Amniotic stem cell (primary cell): Measurements from ENCODE around the gene PHETA2.

Source experiments
- DNase-seq: peaks from one replicate; lab custom pipeline; 2025; lab: John Stamatoyannopoulos, UW

The PHETA2 gene

DNA sequence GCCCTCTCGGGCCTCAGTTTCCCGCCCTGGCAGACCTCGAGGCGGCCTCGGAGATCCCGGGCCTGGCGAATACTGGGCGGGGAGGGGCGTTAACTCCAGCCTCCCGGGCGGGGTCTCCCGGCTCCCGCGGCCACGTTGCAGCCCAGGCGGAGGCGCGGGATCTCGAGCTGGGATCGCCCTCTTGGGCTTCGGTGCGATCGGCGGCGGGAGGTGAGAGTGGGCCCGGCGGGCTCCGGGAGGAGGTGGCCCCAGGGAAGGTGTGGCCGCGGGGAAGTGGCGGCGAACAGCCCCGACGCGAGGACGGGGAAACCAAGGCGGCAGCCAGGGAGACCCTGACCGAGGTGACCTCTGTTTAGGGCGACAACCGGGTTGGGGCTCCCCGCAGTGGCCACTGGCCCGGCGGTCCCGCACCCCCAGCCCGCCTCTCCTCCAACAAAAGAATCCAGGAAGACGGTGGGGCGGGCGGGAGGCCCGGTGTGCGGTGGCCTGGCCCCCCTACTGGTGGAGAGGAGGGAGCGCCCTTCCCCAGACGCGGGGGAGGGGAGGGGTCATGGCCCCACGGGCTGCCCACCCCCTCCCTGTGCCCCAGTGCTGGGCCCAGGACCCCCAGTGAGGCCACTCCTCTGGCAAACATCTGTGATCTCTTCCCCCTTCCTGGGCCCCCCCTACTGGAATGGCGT lies at the start of gene PHETA2:
PHETA2 (plus strand) TSS at position 117 of the 680 bp plus-strand sequence. CDS start 3,046 bp downstream, outside the sequence.
- peak; percentile 6 for DNase-seq

- no peak for DNase-seq
Observed at GRCh38 chr22:42025421-42025820, 48.6 kb upstream of the PHETA2 start.

- no peak for DNase-seq
Observed at GRCh38 chr22:42026705-42027104, 47.3 kb upstream of the PHETA2 start.

DNA sequence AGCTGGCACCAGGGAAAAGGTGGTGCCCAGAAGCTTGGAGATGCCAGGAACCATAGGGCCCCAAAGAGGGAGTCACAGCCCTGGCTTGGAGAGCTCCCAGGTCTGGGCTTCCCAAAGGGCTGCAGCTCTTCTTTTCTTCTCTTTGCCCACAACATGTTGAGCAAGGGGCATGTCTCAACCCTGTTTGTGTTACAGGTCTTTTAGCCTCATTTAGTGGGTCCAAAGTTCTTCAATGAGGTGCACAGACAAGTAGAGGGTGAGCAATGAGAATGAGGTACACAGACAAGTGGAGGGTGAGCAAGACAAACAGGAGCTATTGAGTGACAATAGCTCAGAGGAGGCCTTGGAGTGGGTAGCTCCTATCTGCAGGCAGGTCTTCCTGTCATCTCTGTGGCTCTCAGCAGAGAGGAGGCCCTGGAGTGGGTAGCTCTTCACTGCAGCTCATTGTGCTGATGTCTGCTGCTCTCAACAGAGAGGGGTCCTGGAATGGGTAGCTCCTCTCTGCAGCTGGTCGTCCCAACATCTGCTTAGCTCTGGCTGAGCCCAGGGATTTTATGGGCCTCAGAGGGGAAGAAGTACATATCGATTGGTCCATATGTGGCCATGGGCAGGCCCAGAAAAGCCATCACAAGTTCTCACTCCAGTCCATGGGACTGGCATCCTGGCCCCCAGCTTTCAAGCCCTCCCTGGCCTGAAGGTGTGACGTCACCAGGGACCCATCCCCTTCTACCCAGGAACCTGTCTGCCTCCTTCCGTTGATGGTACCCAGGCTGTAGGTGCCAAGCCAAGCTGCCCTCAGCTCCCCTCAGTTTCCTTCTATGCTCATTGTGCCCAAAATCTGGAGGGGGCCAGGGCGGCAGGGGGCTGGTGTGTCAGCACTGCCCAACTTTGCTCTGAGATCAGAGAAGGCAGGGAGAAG lies 40.5 kb upstream of the PHETA2 start:
- no peak for DNase-seq

DNA sequence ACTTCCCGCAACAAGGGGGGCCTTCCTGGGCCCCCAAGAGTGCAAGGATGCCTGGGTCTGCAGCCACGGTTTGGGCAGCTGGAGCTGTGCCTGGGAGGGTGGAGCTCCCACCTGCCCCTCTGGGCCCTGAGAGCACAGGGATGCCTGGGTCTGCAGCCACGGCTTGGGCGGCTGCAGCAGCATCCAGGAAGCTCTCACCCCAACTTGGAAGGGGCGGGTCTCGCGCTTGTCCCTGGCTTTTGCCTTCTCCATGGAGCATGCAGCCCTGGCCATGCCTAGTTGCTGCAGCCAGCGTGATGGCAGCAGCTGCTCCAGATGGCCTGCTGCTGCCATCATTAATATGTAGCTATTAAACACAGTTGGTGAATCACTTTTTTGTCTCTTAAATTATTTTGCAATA lies 38.8 kb upstream of the PHETA2 start:
- no peak for DNase-seq

DNA sequence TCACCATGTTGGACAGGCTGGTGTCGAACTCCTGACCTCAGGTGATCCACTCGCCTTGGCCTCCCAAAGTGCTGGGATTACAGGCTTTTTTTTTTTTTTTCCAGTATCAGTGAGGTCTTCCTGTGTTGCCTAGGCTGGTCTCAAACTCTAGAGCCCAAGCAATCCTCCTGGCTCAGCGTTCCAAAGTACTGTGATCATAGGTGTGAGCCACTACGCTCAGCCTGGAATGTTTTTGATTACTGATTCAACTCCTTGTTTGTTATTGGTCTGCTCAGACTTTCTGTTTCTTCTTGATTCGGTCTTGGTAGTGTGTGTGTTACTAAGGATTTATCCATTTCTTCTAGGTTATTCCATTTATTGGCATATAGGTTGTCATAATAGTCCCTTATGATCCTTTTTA lies 34.8 kb upstream of the PHETA2 start:
- peak; percentile 3 for DNase-seq

DNA sequence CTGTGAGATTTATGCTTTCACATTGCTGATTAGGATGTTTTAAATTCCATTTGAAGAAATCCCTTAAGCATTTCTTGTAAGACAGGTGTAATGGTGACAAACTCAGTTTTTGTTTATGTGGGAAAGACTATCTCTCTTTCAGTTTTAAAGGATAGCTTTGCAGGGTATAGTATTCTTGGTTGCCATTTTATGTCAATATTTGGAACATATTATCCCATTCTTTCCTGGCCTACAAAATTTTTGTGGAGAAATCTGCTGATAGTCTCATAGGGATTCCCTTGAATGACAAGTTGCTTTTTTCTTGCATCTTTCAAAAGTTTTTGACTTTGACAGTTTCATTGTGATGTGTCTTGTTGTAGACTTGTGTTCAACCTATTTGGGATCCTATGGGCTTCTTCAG lies 32.3 kb upstream of the PHETA2 start:
- no peak for DNase-seq

- DNase-seq: no peak
Observed at GRCh38 chr22:42050641-42051180, 23.3 kb upstream of the PHETA2 start.

DNA sequence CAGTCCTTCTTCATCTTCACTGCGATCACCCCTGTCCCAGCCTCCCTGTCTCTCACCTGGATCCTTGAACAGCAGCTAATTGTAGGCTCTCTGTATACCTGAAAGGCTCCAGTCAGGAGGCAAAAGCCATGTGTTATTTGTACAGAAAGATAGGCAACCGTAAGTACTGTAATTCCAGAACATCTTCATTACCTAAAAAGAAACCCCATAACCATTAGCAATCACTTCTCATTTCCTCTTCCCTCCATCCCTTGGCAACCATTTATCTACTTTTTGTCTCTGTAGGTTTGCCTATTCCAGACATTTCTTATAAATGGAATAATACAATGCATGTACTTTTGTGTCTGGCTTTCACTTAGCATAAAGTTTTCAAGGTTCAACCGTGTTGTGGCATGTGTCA lies 21.3 kb upstream of the PHETA2 start:
- no peak for DNase-seq

GRCh38 chr22:42056757-42057511 lies 17.1 kb upstream of the PHETA2 start:
- no peak for DNase-seq

DNA sequence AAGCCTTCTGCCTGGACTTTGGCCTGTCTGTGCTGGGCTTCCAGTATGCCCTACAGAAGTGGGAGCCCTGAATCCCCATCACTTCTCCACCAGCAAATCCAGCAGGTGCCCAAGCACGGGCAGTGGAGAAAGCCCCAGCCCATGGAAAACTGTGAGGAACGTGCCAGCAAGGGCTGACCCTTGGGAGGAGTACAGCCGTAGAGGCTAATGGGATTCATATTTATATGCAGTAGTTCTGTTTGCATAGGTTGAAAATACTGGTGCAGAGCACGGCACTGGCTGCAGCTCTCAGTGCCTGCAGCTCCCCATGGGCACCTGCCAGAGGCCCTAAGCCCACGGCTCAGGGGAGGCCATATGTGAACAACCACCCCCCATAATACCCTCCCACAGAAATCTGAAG lies 13.6 kb upstream of the PHETA2 start:
- DNase-seq: no peak

DNA sequence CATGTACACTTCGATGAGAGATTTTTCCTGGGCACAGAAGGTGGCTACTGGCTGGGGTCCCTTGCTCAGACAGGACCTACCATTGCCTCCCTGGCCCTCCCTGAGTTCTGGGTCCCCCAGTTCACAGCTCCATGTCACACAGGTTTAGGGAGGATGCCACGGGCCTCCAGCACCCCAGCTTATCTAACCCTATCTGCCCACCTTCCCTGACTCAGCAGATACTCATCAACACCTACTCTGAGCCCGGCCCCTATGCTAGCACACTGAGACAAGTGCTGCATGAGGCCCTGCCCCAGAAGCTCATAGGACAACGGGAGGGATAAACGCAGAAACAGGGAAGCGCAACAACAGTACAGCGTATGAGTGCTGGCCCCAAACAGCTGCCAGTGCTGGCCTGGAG lies 13.0 kb upstream of the PHETA2 start:
- DNase-seq: no peak

GRCh38 chr22:42062506-42063170 lies 11.4 kb upstream of the PHETA2 start:
- DNase-seq: no peak

GRCh38 chr22:42064629-42065028 lies 9.4 kb upstream of the PHETA2 start:
- DNase-seq: no peak

DNA sequence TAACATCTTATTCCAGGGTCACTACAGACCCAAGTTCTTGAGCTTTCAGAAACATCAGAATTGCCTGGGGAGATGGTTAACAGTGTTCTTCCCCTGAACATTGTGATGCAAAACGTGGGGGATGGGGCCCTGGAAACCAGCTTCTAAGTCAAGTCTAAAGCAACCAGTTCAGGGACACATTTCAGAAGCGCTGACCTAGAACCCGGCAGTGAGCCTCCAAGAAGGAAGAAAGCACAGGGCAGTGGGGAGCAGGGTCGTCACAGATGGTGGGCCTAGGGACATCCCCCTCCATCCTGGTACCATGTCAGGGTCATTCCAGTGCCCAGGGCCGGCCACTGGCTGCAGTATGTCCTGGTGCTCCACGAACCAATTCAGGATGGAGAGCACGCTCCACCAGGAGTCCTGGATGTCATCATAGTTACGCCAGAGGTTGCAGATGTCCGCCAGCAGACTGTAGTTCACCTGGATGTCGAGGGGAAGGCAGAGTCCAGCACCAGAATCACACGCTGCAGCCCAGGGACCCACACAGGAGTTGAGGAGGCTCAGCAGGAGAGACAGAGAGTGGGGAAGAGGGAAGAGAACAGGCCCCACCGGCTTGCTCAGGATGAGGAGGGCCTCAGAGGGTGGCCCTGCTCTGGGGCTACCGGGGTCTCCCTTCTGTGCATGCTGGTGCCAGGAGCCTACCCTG lies 8.5 kb upstream of the PHETA2 start:
- DNase-seq: no peak

GRCh38 chr22:42066126-42066761 lies 7.8 kb upstream of the PHETA2 start:
- no peak for DNase-seq

DNA sequence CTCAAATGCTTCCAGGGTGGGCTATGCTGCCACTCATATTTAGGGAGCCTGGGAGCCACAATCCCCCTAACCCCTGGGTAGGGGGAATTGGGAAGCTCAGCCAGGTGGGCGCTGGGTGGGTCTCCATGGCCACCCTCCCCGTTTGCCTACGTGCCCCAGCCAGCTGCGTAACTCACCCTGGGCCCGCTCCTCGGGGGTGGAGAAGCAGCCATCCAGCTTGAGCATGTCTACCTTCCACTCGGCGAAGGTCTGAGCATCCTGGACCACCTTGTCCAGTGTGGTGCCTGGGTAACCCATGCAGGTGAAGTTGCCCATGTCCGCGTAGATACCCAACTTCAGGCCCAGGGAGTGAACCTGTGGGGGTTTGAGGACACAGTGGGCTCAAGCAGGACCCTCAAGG lies 7.1 kb upstream of the PHETA2 start:
- DNase-seq: no peak

DNA sequence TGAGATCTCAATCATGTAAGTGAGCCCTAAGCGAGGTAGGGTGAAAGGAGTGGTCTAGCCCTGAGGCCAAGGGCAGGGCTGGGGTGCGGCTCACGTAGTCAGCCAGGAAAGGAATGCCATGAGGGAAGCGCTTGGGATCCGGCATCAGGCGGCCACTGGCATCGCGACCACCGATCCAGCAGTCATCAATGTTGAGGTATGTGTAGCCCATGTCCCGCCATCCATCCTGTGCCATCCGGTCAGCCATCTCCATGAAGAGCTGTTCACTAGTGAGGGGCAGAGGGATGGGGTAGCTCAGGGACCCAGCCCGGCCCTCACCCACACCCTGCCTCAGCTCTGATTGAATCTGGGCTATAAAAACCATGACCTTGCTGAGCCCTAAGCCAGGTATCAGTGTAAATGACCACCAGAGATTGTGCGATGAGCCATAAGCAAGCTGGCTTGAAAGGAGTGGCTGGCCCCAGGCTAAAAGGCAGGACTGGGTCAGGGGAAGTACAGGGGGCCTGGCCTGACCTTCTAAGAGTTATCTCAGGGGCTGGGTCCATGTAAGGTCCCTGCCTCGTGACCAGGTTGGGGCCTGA lies 6.3 kb upstream of the PHETA2 start:
- DNase-seq: no peak

- DNase-seq: no peak
Observed at GRCh38 chr22:42068291-42068690, 5.8 kb upstream of the PHETA2 start.

DNA sequence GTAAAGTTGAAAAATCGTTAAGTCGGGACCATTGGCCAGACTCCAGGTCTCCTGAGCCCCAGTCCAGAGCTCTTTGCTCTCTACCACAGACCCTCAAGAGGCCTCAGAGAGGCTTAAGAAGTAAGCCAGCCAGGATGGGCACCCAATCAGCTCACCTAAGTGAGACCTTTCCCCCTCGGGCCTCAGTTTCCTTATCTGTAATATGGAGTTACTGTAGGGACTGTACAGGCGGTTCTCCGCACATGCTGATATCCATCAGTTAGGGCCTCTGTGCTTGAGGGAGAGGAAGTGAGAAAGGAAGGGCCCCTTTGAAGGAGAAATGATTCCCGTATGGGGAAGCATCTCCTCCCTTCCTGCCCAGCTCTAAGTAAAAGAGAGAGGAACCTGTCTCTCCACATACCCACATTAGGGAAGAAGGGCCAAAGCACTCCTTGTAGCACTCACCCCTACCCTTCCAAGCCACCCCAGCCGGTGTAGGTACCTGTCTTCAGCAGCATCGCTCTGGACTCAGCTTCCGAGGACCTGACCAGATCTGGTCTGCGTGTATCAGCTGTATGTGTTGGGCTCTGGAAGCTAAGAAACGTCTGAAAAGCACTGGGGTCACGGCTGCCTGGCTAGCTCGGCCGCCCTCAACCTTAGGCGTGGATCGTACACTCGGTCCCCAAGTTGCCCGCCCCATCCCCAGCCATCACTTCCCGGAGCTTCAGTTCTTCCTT lies 4.1 kb upstream of the PHETA2 start:
- DNase-seq: no peak
